ENCODE data around the gene SMYD3. TPM values are rescaled to one million over a fixed set of nuclear protein-coding genes. Genes with fewer than 3 reads are reported as not detected.

The SMYD3 gene
- total RNA-seq, 4 donors from 2014 or later, result 11.6 to 26.9 (median 18.3) TPM

- no peaks in the 10 kb centered on the region for H3K27me3 ChIP-seq
- WGBS, 2 donors (ENCODE audit: low coverage in 1 of 2), result 80 to 86% methylated on average over 2 of the region's 2 CpGs
- no peaks in the 10 kb centered on the region for H3K36me3 ChIP-seq
- peaks cover 0 to 3% (median 0%) of the 10 kb centered on the region in 3 donors for H3K4me1 ChIP-seq
- H3K27ac ChIP-seq, result no peak overlapping the region
- H3K4me3 ChIP-seq, result no peak overlapping the region
- H3K9me3 ChIP-seq, result no peaks in the 10 kb centered on the region
- TF ChIP-seq EP300 (IDR thresholded peaks at IDR 0.05) (no peak), POLR2A (IDR thresholded peaks at IDR 0.05) (no peak), POLR2AphosphoS5 (IDR thresholded peaks at IDR 0.05) (no peak), CTCF (IDR thresholded peaks at IDR 0.05) (no peak)
- no peak for ATAC-seq
Measured at GRCh38 chr1:245987219-245987545, 519.9 kb downstream of the SMYD3 start.

GRCh38 chr1:245986404-245987218 lies 520.5 kb downstream of the SMYD3 start:
- Histone ChIP-seq H3K4me1 (peaks cover 0 to 3% (median 0%) of the 10 kb centered on the region in 3 donors), H3K4me3 (no peak overlapping the region), H3K9me3 (no peaks in the 10 kb centered on the region), H3K36me3 (no peaks in the 10 kb centered on the region), H3K27me3 (no peaks in the 10 kb centered on the region), H3K27ac (no peak overlapping the region)
- no peak for ATAC-seq
- WGBS, 2 donors (ENCODE audit: low coverage in 1 of 2), result 59 to 66% methylated on average over 11 to 12 of the region's 12 CpGs
- TF ChIP-seq CTCF (IDR thresholded peaks at IDR 0.05) (no peak), POLR2A (IDR thresholded peaks at IDR 0.05) (no peak), EP300 (IDR thresholded peaks at IDR 0.05) (no peak), POLR2AphosphoS5 (IDR thresholded peaks at IDR 0.05) (no peak)

- Histone ChIP-seq H3K36me3 (no peaks in the 10 kb centered on the region), H3K27me3 (no peaks in the 10 kb centered on the region), H3K4me3 (no peak overlapping the region), H3K9me3 (no peaks in the 10 kb centered on the region), H3K4me1 (peaks cover 0 to 3% (median 0%) of the 10 kb centered on the region in 3 donors), H3K27ac (no peak overlapping the region)
- no peak for ATAC-seq
- WGBS, 2 donors (ENCODE audit: low coverage in 1 of 2), result 70 to 83% methylated on average over 5 of the region's 7 CpGs
- TF ChIP-seq POLR2AphosphoS5 (IDR thresholded peaks at IDR 0.05) (no peak), EP300 (IDR thresholded peaks at IDR 0.05) (no peak), POLR2A (IDR thresholded peaks at IDR 0.05) (no peak), CTCF (IDR thresholded peaks at IDR 0.05) (no peak)
Measured at GRCh38 chr1:245984390-245985155, 522.5 kb downstream of the SMYD3 start.

GRCh38 chr1:245983294-245983967 lies 523.6 kb downstream of the SMYD3 start:
- ATAC-seq, result no peak
- TF ChIP-seq CTCF (IDR thresholded peaks at IDR 0.05), result no peak
- no peak for TF ChIP-seq POLR2AphosphoS5 (IDR thresholded peaks at IDR 0.05)
- no peak for TF ChIP-seq POLR2A (IDR thresholded peaks at IDR 0.05)
- TF ChIP-seq EP300 (IDR thresholded peaks at IDR 0.05), result no peak
- WGBS, 2 donors (ENCODE audit: low coverage in 1 of 2), result 63 to 65% methylated on average over 5 to 7 of the region's 7 CpGs

More at GRCh38 chr1:245983294-245983967, 523.6 kb downstream of the SMYD3 start:
- Histone ChIP-seq H3K27ac (no peak overlapping the region), H3K4me1 (peaks cover 0 to 3% (median 0%) of the 10 kb centered on the region in 3 donors), H3K9me3 (no peaks in the 10 kb centered on the region), H3K4me3 (no peak overlapping the region), H3K36me3 (no peaks in the 10 kb centered on the region), H3K27me3 (no peaks in the 10 kb centered on the region)

Data from gastroesophageal sphincter (tissue), 4 donors.